HepG2 (cell line): ENCODE data around the gene RTBDN. TPM values are rescaled to one million over a fixed set of nuclear protein-coding genes. Genes with fewer than 3 reads are reported as not detected.
A peak's percentile ranks its signal among the peaks of the same experiment; 100 is the strongest.

ENCODE experiments used
- ARHGAP35 ChIP-seq: sonication (generic); formaldehyde crosslinking; IDR thresholded peaks from 2 replicates; pipeline ENCODE4 v1.9.0; 2022; ENCODE audit warnings: mild to moderate bottlenecking, inconsistent platforms, moderate library complexity, missing genetic modification reagents, borderline replicate concordance
- CEBPB ChIP-seq: IDR thresholded peaks from 2 replicates; pipeline ENCODE4 v1.6.1; 2011; ENCODE audit warnings: low read depth, low read length, improper control_type of control experiment, borderline replicate concordance
- DMAP1 ChIP-seq: IDR thresholded peaks from 2 replicates; pipeline ENCODE4 v1.6.1; 2016
- FOXK2 ChIP-seq: fragments of 450-650 bp; IDR thresholded peaks from 2 replicates; pipeline ENCODE4 v1.6.1; 2016
- KDM2A ChIP-seq: sonication (generic); formaldehyde crosslinking; IDR thresholded peaks from 2 replicates; pipeline ENCODE4 v1.4.0; 2020; ENCODE audit warnings: low read depth, missing genetic modification reagents, borderline replicate concordance
- MLLT10 ChIP-seq: sonication (generic); formaldehyde crosslinking; IDR thresholded peaks from 2 replicates; pipeline ENCODE4 v1.4.0; 2020; ENCODE audit warnings: missing genetic modification reagents
- MXD4 ChIP-seq: IDR thresholded peaks from 2 replicates; pipeline ENCODE4 v1.6.1; 2016; ENCODE audit warnings: mild to moderate bottlenecking, missing biosample characterization, missing genetic modification reagents
- NPAS2 ChIP-seq: sonication (generic); formaldehyde crosslinking; IDR thresholded peaks from 2 replicates; pipeline ENCODE4 v1.8.0; 2022; ENCODE audit warnings: mild to moderate bottlenecking, missing genetic modification reagents, borderline replicate concordance
- PRPF4 ChIP-seq: fragments of 200-400 bp; formaldehyde crosslinking; IDR thresholded peaks from 2 replicates; pipeline ENCODE4 v1.6.1; 2016; ENCODE audit warnings: low read length, low read depth; ENCODE audit not compliant: poor library complexity, severe bottlenecking
- RAD21 ChIP-seq: fragments of 450-650 bp; formaldehyde crosslinking; IDR thresholded peaks from 2 replicates; pipeline ENCODE4 v1.5.0; 2020; ENCODE audit warnings: mild to moderate bottlenecking
- U2AF2 ChIP-seq: fragments of 200-400 bp; formaldehyde crosslinking; IDR thresholded peaks from 2 replicates; pipeline ENCODE4 v1.6.1; 2017; ENCODE audit warnings: low read depth, mild to moderate bottlenecking, low read length
- ZFP1 ChIP-seq: IDR thresholded peaks from 2 replicates; pipeline ENCODE4 v1.6.1; 2016
- ZNF326 ChIP-seq: sonication (generic); formaldehyde crosslinking; IDR thresholded peaks from 2 replicates; pipeline ENCODE4 v1.4.0; 2020; ENCODE audit warnings: missing genetic modification reagents, borderline replicate concordance
- ZNF510 ChIP-seq: sonication (generic); formaldehyde crosslinking; IDR thresholded peaks from 2 replicates; pipeline ENCODE4 v1.4.0; 2020; ENCODE audit warnings: low read depth, mild to moderate bottlenecking, missing genetic modification reagents
- ZNF615 ChIP-seq: sonication (generic); formaldehyde crosslinking; IDR thresholded peaks from 2 replicates; pipeline ENCODE4 v1.5.0; 2020; ENCODE audit warnings: mild to moderate bottlenecking, missing genetic modification reagents, borderline replicate concordance
- ZNF7 ChIP-seq: IDR thresholded peaks from 2 replicates; pipeline ENCODE4 v1.6.1; 2016; ENCODE audit warnings: missing biosample characterization, missing genetic modification reagents
- ZNF737 ChIP-seq: sonication (generic); formaldehyde crosslinking; IDR thresholded peaks from 2 replicates; pipeline ENCODE4 v1.5.0; 2020; ENCODE audit warnings: missing genetic modification reagents, mild to moderate bottlenecking, borderline replicate concordance
- ZNF766 ChIP-seq: sonication (generic); formaldehyde crosslinking; IDR thresholded peaks from 2 replicates; pipeline ENCODE4 v1.5.0; 2020; ENCODE audit warnings: missing genetic modification reagents, borderline replicate concordance
- ZSCAN30 ChIP-seq: sonication (generic); formaldehyde crosslinking; IDR thresholded peaks from 2 replicates; pipeline ENCODE4 v1.5.0; 2020; ENCODE audit warnings: mild to moderate bottlenecking, missing genetic modification reagents
- polyA plus RNA-seq, 8 experiments: library from polyadenylated mRNA; depleted of rRNA in 3 of 8; stranded (reverse) in 7 of 8; unstranded in 1 of 8; fragments of >200 nt; fragmentation: Illumina TruSeq in 4 of 8; extraction: Trizol in 4 of 8; gene quantifications; 2 replicates each; pipeline versions ENCODE4 v1.2.1 to v1.2.3, GENCODE V29; 2011 to 2016; ENCODE audit warnings: low read depth in 4 of 8, missing spikeins in 1 of 8, mixed read lengths in 1 of 8; ENCODE audit not compliant: insufficient read depth in 1 of 8
- total RNA-seq, 5 experiments: library from RNA; depleted of rRNA; stranded (reverse); fragments of >200 nt; fragmentation: Illumina TruSeq; extraction: Trizol; gene quantifications; 2 replicates each; pipeline ENCODE4 v1.2.3, GENCODE V29; 2016; ENCODE audit warnings: low read depth in 1 of 5
- TF ChIP-seq, protein P1 (sequence below): sonication (generic); formaldehyde crosslinking; IDR thresholded peaks from 2 replicates; pipeline ENCODE4 v1.8.0; 2022; ENCODE audit warnings: mild to moderate bottlenecking, missing genetic modification reagents; ENCODE audit not compliant: insufficient replicate concordance
- TF ChIP-seq, protein P2 (sequence below): sonication (generic); formaldehyde crosslinking; conservative IDR thresholded peaks from 2 replicates; pipeline ENCODE4 v1.8.1; 2023; ENCODE audit warnings: missing genetic modification reagents
- TF ChIP-seq, protein P3 (sequence below): sonication (generic); formaldehyde crosslinking; IDR thresholded peaks from 2 replicates; pipeline ENCODE4 v1.4.0; 2020; ENCODE audit warnings: missing genetic modification reagents
- TF ChIP-seq, protein P4 (sequence below): sonication (generic); formaldehyde crosslinking; IDR thresholded peaks from 2 replicates; pipeline ENCODE4 v1.5.1; 2020; ENCODE audit warnings: missing genetic modification reagents, mild to moderate bottlenecking, borderline replicate concordance

The RTBDN gene
- total and polyA plus RNA-seq, 2 of the 13 experiments (the other 11 are each of a cell fraction or from before 2014, with no cell fraction given), result 0.27 to 0.48 TPM

DNA sequence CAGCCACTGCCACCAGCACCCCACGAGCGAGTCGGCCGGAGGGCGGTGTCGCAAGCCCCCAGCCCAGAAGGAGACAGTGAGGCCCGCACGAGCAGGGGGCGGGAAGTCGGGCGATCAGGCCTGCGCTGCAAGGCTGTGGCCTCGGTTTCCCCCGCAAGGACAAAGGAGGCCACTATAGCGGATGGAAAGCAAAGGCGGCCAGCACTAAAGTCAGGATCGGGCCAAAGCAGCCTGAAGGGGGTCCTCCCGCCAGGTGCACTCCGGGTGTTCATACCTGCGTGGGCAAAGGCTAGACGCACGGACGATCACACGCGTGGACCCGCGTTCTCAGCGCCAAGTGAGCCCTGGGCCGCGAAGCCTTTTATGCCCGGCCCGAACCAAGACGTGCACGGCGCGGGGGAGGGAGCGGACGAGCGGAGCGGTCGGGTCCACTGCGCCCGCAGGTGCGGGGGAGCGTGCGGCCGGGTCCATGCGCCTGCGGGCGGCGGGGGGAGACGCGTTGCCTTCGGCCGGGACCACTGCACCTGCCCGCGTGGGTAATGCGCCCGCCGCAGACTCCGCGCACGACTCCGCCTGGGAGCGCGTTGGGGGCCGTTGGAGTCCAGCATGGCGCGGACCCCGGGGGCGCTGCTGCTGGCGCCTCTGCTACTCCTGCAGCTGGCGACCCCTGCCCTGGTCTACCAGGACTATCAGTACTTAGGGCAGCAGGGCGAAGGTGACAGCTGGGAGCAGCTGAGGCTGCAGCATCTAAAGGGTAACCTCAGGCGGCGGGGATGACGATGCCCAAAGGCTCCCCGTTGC is 32.7 kb downstream of the RTBDN start, which contains the start of the genes PRDX2 and THSD8 (continued):
- TF ChIP-seq ZNF510 (CRISPR knock-in tag) (peak; percentile 94), ZFP1 (CRISPR knock-in tag) (peak; percentile 48; the same call in 1 of the 2 replicates), NPAS2 (CRISPR knock-in tag) (no peak), FOXK2 (peak; percentile 95), ZNF326 (CRISPR knock-in tag) (no peak), U2AF2 (no peak), ZNF737 (CRISPR knock-in tag) (0 out of 2 replicates have a peak, but pooled peaks have one; percentile 39), MLLT10 (no peak), PRPF4 (no peak), ZNF766 (CRISPR knock-in tag) (0 out of 2 replicates have a peak, but pooled peaks have one; percentile 38), RAD21 (CRISPR knock-in tag) (peak; percentile 31), ARHGAP35 (CRISPR knock-in tag) (0 out of 2 replicates have a peak, but pooled peaks have one; percentile 28), ZNF615 (CRISPR knock-in tag) (no peak; the same call in 1 of the 2 replicates), CEBPB (no peak), KDM2A (CRISPR knock-in tag) (peak; percentile 80), ZNF7 (0 out of 2 replicates have a peak, but pooled peaks have one; percentile 22), DMAP1 (CRISPR knock-in tag) (peak; percentile 61; the same call in 1 of the 2 replicates), MXD4 (CRISPR knock-in tag) (peak; percentile 77; the same call in 1 of the 2 replicates), ZSCAN30 (CRISPR knock-in tag) (0 out of 2 replicates have a peak, but pooled peaks have one; percentile 87)
- TF ChIP-seq, protein P1, sequence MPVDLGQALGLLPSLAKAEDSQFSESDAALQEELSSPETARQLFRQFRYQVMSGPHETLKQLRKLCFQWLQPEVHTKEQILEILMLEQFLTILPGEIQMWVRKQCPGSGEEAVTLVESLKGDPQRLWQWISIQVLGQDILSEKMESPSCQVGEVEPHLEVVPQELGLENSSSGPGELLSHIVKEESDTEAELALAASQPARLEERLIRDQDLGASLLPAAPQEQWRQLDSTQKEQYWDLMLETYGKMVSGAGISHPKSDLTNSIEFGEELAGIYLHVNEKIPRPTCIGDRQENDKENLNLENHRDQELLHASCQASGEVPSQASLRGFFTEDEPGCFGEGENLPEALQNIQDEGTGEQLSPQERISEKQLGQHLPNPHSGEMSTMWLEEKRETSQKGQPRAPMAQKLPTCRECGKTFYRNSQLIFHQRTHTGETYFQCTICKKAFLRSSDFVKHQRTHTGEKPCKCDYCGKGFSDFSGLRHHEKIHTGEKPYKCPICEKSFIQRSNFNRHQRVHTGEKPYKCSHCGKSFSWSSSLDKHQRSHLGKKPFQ (CRISPR knock-in tag), result peak; percentile 65
- TF ChIP-seq, protein P2, sequence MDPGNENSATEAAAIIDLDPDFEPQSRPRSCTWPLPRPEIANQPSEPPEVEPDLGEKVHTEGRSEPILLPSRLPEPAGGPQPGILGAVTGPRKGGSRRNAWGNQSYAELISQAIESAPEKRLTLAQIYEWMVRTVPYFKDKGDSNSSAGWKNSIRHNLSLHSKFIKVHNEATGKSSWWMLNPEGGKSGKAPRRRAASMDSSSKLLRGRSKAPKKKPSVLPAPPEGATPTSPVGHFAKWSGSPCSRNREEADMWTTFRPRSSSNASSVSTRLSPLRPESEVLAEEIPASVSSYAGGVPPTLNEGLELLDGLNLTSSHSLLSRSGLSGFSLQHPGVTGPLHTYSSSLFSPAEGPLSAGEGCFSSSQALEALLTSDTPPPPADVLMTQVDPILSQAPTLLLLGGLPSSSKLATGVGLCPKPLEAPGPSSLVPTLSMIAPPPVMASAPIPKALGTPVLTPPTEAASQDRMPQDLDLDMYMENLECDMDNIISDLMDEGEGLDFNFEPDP (CRISPR knock-in tag), result peak; percentile 98; the same call in 1 of the 2 replicates
- TF ChIP-seq, protein P3, sequence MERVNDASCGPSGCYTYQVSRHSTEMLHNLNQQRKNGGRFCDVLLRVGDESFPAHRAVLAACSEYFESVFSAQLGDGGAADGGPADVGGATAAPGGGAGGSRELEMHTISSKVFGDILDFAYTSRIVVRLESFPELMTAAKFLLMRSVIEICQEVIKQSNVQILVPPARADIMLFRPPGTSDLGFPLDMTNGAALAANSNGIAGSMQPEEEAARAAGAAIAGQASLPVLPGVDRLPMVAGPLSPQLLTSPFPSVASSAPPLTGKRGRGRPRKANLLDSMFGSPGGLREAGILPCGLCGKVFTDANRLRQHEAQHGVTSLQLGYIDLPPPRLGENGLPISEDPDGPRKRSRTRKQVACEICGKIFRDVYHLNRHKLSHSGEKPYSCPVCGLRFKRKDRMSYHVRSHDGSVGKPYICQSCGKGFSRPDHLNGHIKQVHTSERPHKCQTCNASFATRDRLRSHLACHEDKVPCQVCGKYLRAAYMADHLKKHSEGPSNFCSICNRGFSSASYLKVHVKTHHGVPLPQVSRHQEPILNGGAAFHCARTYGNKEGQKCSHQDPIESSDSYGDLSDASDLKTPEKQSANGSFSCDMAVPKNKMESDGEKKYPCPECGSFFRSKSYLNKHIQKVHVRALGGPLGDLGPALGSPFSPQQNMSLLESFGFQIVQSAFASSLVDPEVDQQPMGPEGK (CRISPR knock-in tag), result peak; percentile 44
- TF ChIP-seq, protein P4, sequence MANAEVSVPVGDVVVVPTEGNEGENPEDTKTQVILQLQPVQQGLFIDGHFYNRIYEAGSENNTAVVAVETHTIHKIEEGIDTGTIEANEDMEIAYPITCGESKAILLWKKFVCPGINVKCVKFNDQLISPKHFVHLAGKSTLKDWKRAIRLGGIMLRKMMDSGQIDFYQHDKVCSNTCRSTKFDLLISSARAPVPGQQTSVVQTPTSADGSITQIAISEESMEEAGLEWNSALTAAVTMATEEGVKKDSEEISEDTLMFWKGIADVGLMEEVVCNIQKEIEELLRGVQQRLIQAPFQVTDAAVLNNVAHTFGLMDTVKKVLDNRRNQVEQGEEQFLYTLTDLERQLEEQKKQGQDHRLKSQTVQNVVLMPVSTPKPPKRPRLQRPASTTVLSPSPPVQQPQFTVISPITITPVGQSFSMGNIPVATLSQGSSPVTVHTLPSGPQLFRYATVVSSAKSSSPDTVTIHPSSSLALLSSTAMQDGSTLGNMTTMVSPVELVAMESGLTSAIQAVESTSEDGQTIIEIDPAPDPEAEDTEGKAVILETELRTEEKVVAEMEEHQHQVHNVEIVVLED (CRISPR knock-in tag), result peak; percentile 90
